ENCODE results near the gene UTP20.

Gene UTP20

GRCh38 chr12:101436136-101436535, 156.2 kb downstream of the UTP20 start:
- DNase-seq (ENCODE audit: low read depth): no peak

Measured in stimulated activated CD8-positive, alpha-beta memory T cell treated with anti-CD3 and anti-CD28 coated beads, Interleukin-12 subunit alpha, Interleukin-12 subunit beta, amount 100 ng/mL, for 1 hour (primary cell).